Activated T-helper 1 cell treated with anti-CD3 and anti-CD28 coated beads, Interleukin-2, amount 50 U/mL, for 16 hours (primary cell): ENCODE results near the gene ZNF429.
"Not testable (repeated sequence)": the region's sequence is repeated elsewhere in the genome, so short reads cannot be mapped to it uniquely, and the experiment has no call there.

Source experiments
- DNase-seq, 2 donors: peaks; one replicate each; pipeline ENCODE4 v3.0.0-alpha.2; 2020; ENCODE audit warnings: low read depth in 1 of 2, low spot score in 1 of 2

The ZNF429 gene

GRCh38 chr19:21588065-21588601, 82.7 kb downstream of the ZNF429 start:
- DNase-seq = no peak

DNA sequence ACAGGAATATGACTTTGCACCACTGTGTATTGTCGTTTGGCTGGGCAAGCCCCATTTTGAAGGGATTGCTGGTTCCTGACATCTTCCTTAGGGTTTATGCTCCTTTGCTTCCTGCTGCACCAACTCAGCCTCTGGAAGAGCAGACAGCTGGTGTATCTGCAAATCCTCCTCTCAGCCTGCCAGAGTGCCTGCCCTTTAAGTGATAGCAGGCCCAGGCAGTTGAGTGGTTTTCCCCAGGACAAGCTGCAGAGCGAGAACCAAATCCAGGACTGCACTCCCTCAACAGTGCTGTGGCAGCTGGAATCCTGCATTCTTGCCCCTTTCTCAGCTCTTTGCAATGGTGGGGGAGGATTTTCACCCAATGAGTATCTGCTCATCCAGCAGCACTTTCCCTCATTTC, 85.5 kb downstream of the ZNF429 start:
- DNase-seq = no peak

- DNase-seq = no peak
These were observed 87.6 kb downstream of the ZNF429 start for GRCh38 chr19:21593008-21593481.

- DNase-seq = no peak
These were observed 88.1 kb downstream of the ZNF429 start for GRCh38 chr19:21593502-21593901.

GRCh38 chr19:21593934-21594820, 88.8 kb downstream of the ZNF429 start:
- DNase-seq = no peak

GRCh38 chr19:21595185-21595584, 89.8 kb downstream of the ZNF429 start:
- DNase-seq = no peak

GRCh38 chr19:21602082-21602658, 96.8 kb downstream of the ZNF429 start:
- no peak for DNase-seq

DNA sequence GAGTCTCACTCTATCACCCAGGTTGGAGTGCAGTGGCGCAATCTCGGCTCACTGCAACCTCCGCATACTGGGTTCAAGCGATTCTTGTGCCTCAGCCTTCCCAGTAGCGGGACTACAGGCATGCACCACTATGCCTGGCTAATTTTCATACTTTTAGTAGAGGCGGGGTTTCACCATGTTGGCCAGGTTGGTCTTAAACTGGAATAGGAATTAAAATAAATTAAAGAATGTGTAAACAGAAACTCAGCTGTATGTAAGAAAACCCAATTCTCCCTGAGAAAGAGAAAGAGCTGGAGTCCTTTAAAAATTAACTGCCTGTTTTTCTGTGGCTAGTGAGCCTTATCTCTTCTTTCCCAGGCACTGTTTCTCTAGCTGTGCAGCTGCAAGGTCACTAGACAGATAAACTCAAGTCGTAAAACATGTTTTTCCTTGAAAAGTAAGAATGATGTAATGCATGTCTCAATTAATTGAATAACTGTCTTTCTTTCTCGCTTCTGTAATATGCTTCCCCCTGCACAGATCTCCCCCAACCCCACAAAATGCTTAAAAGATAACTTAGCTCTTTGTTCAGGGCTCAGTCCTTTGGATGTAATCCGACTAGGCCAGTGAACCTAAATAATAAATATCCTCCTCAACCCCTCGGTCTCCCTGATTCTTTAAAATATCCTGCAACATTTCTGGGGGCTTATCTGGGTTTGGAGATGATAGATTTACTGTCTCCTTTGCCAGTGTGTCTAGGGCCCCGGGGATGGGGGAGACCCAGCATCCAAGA, 97.4 kb downstream of the ZNF429 start:
- DNase-seq = not testable (repeated sequence)

- DNase-seq = no peak
These were observed 98.2 kb downstream of the ZNF429 start for GRCh38 chr19:21603431-21604231.

- no peak for DNase-seq
These were observed 99.0 kb downstream of the ZNF429 start for GRCh38 chr19:21604351-21604926.
